Astrocyte (in vitro differentiated cells and primary cell): Measurements from ENCODE around the gene DISC1.

Source experiments
- CTCF ChIP-seq: IDR thresholded peaks from 2 replicates; pipeline ENCODE4 v1.5.1; 2011; ENCODE audit warnings: low read depth, mild to moderate bottlenecking, inconsistent platforms, low read length, moderate library complexity; ENCODE audit not compliant: insufficient read depth
- EZH2 ChIP-seq: IDR thresholded peaks from 2 replicates; pipeline ENCODE4 v1.6.1; 2012; ENCODE audit warnings: mild to moderate bottlenecking, low read length, inconsistent platforms; ENCODE audit not compliant: insufficient read depth

- TF ChIP-seq CTCF (peak; percentile 84), EZH2 (no peak)
Observed at GRCh38 chr1:231603598-231604275, 22.9 kb upstream of the DISC1 start.
